Mucosa of descending colon (tissue), 3 donors: ENCODE measurements around the gene CCDC158. TPM values are rescaled to one million over a fixed set of nuclear protein-coding genes. Genes with fewer than 3 reads are reported as not detected.
A peak's percentile ranks its signal among the peaks of the same experiment; 100 is the strongest.

Source experiments
- ATAC-seq: fragments of 200-7000 bp; cut with Tn5 transposase; one replicate; pipeline ENCODE4 v1.9.1; 2020; ENCODE audit warnings: mild to moderate bottlenecking, moderate library complexity
- DNase-seq, 3 donors: peaks; one replicate each; pipeline ENCODE4 v3.0.0-alpha.2; 2020
- H3K36me3 ChIP-seq: fragments of 200-600 bp; one replicate; pipeline ENCODE4 v1.8.0; 2021; ENCODE audit warnings: low read depth, mild to moderate bottlenecking
- H3K4me1 ChIP-seq: fragments of 200-600 bp; one replicate; pipeline ENCODE4 v1.8.0; 2021; ENCODE audit warnings: low read depth, mild to moderate bottlenecking
- H3K4me3 ChIP-seq: fragments of 200-600 bp; one replicate; pipeline ENCODE4 v1.8.0; 2021; ENCODE audit warnings: mild to moderate bottlenecking
- H3K9me3 ChIP-seq: fragments of 200-600 bp; one replicate; pipeline ENCODE4 v1.8.0; 2021; ENCODE audit warnings: mild to moderate bottlenecking
- intact Hi-C, 2 donors: fragments of 100-400 bp; cut with DNase I in 1 of 2; cut with micrococcal nuclease in 1 of 2; formaldehyde crosslinking; loops; one replicate each; pipeline versions ENCODE4 v1.11.0 to v1.11.1; 2022; cut with DNase I, micrococcal nuclease
- long read RNA-seq, 2 donors: library from polyadenylated mRNA; unstranded; transcript quantifications; one replicate each; pipeline ENCODE4 v2.0.0, GENCODE V29; 2019 to 2021
- total RNA-seq, 3 donors: library from RNA; stranded (reverse); fragmentation: NEBNext Ultra II Directional in 2 of 3; extraction: Animal tissue kit (Norgen Biotek cat#: 25700) in 2 of 3; gene quantifications; one replicate each; pipeline versions ENCODE4 v1.2.1 to v1.2.4, GENCODE V29; 2021 to 2023
- TF ChIP-seq, protein P1 (sequence below): fragments of 200-600 bp; IDR thresholded peaks from one replicate; pipeline ENCODE4 v1.8.0; 2022; ENCODE audit warnings: antibody characterized with exemption, mild to moderate bottlenecking
- donor health status: DM: no; HTN: no; CAD: no; lungs with moderate emphysema.
- donor health status: DM: no; HTN: no; CAD: no.
- donor health status: DM: no; HTN: yes; CAD: no.

The CCDC158 gene
- total RNA-seq: under 1 TPM in 1 of 3 donors, not detected in 2; 0.82 TPM
- long read RNA-seq, donor 1, partial matches to known transcripts: 0 of 1 reads
- long read RNA-seq, donor 1, other reads (novel, unspliced or antisense): 1 of 1 reads
- long read RNA-seq, donor 2: 0 reads

GRCh38 chr4:76420762-76421581 is at the start of gene CCDC158:
CCDC158 (minus strand) TSS chr4:76421141; CDS start chr4:76403207, 17,934 bp downstream.
- TF ChIP-seq, protein P1, sequence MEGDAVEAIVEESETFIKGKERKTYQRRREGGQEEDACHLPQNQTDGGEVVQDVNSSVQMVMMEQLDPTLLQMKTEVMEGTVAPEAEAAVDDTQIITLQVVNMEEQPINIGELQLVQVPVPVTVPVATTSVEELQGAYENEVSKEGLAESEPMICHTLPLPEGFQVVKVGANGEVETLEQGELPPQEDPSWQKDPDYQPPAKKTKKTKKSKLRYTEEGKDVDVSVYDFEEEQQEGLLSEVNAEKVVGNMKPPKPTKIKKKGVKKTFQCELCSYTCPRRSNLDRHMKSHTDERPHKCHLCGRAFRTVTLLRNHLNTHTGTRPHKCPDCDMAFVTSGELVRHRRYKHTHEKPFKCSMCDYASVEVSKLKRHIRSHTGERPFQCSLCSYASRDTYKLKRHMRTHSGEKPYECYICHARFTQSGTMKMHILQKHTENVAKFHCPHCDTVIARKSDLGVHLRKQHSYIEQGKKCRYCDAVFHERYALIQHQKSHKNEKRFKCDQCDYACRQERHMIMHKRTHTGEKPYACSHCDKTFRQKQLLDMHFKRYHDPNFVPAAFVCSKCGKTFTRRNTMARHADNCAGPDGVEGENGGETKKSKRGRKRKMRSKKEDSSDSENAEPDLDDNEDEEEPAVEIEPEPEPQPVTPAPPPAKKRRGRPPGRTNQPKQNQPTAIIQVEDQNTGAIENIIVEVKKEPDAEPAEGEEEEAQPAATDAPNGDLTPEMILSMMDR: no peak
- intact Hi-C loops: no loop called here
- Histone ChIP-seq H3K4me1 (peaks cover 2% of the 10 kb centered on the region), H3K36me3 (no peaks in the 10 kb centered on the region), H3K4me3 (peak within 1 kb of the TSS; percentile 9), H3K9me3 (no peaks in the 10 kb centered on the region)
- DNase-seq: peak in 2 of 3 donors; percentile 10 to 56
- peak; percentile 82 for ATAC-seq

DNA sequence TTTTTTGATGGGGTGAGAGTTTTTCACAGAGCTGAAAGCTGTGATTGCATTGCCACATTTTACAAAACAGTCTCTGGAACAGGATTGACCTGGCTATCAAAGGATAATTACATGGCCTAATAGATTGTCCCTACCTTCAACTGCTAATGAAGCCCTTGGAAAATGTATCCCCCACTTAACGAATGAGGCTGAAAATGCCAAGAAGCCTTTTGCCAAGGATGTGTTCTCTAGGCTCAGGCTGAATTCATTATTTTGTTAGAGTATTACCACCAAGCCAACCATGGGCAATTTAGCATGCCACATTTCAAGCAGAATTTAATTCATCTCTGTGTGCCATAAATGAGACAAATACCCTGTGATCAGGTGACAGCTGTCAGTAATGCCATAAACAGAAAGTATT is 49.6 kb upstream of the CCDC158 start:
- intact Hi-C loops: no loop called here
- ATAC-seq (no peak), DNase-seq (no peak)
- TF ChIP-seq, protein P1: no peak
- H3K36me3 ChIP-seq: no peaks in the 10 kb centered on the region
- no peaks in the 10 kb centered on the region for H3K9me3 ChIP-seq
- no peaks in the 10 kb centered on the region for H3K4me1 ChIP-seq
- no peak overlapping the region for H3K4me3 ChIP-seq

- ATAC-seq (no peak), DNase-seq (no peak)
- Histone ChIP-seq H3K36me3 (no peaks in the 10 kb centered on the region), H3K4me1 (no peaks in the 10 kb centered on the region), H3K4me3 (no peak overlapping the region), H3K9me3 (no peaks in the 10 kb centered on the region)
- TF ChIP-seq, protein P1: no peak
- intact Hi-C loops: no loop called here
These were observed 49.1 kb upstream of the CCDC158 start for GRCh38 chr4:76470064-76470463.

DNA sequence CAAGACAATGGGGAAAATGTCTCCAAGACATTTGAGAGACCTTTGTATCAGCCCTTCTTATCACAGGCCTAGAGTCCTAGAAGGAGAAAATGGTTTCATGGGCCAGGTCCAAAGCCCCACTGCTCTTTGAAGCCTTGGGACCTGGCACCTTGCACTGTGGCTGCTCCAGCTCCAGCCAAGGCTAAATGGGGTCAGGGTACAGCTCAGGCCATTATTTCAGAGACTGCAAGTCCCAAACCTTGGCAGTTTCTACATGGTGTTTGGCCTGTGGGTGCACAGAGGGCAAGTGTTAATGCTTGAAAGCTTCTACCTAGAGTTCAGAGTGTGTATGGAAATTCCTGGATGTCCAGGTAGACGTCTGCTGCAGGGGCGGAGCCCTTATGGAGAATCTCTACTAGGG is 42.6 kb upstream of the CCDC158 start:
- Histone ChIP-seq H3K9me3 (peaks cover 12% of the 10 kb centered on the region), H3K4me3 (no peak overlapping the region), H3K36me3 (no peaks in the 10 kb centered on the region), H3K4me1 (no peaks in the 10 kb centered on the region)
- DNase-seq (no peak), ATAC-seq (no peak)
- TF ChIP-seq, protein P1: no peak
- intact Hi-C loops: no loop called here

DNA sequence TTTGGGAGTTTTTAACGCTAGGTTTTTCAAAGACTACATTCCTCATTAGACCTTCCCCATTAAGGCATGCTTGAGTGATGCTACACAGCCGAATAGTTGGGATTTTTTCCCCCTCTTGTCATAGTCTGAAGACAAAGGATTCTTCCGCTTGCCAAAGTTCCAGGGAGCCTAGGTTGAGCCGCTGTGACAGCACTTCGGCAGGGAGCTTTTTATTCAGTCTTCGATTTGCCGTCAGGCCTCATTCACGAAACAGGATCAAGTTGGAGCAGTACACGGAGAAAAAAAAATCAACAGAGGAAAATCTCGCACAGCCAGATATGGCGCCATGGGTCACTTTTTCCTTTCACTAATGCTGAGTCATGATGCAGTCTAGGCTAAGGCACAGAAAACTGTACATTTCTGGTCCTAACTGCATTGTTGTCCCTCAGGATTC is 38.4 kb upstream of the CCDC158 start:
- intact Hi-C loops: no loop called here
- Histone ChIP-seq H3K36me3 (no peaks in the 10 kb centered on the region), H3K9me3 (peaks cover 12% of the 10 kb centered on the region), H3K4me1 (no peaks in the 10 kb centered on the region), H3K4me3 (no peak overlapping the region)
- no peak for ATAC-seq
- DNase-seq: no peak
- TF ChIP-seq, protein P1: no peak
